Panc1 (cell line): ENCODE data around the gene ATP1B3. TPM values are rescaled to one million over a fixed set of nuclear protein-coding genes. Genes with fewer than 3 reads are reported as not detected.

Experiments used
- ATAC-seq: fragments of 200-7000 bp; cut with Tn5 transposase; 2 replicates; pipeline ENCODE4 v1.9.1; 2020; ENCODE audit warnings: mild to moderate bottlenecking, moderate library complexity
- BruUV-seq: library from RNA; stranded (reverse); fragments of 400-500 nt; replicated peaks from 2 replicates; lab custom pipeline; 2021; lab: Mats Ljungman, UMichigan
- CTCF ChIA-PET: fragments of 300-600 bp; sonication (Branson Sonifier 250); formaldehyde crosslinking; loops from one replicate; lab custom pipeline; 2022; ENCODE audit warnings: antibody characterized with exemption; lab: Charles Lee
- POLR2A ChIA-PET: fragments of 300-600 bp; sonication (Branson Sonifier 250); formaldehyde crosslinking; loops from one replicate; lab custom pipeline; 2022; ENCODE audit warnings: antibody characterized with exemption; lab: Charles Lee
- DNase-seq: peaks from one replicate; pipeline ENCODE4 v3.0.0-alpha.2; 2010; ENCODE audit warnings: low read depth, low spot score
- H3K27ac ChIP-seq: 2 replicates; pipeline ENCODE4 v1.5.1; 2011; ENCODE audit warnings: mild to moderate bottlenecking, low read length, inconsistent platforms
- H3K27me3 ChIP-seq: fragments of 200-500 bp; sonication (Bioruptor generic); 2 replicates; pipeline ENCODE4 v1.6.0; 2014; ENCODE audit warnings: low read length, inconsistent platforms; ENCODE audit not compliant: control insufficient read depth, insufficient read depth
- H3K36me3 ChIP-seq: fragments of 200-500 bp; sonication (Bioruptor generic); 2 replicates; pipeline ENCODE4 v1.5.1; 2014; ENCODE audit warnings: inconsistent platforms, mild to moderate bottlenecking, low read length, moderate library complexity; ENCODE audit not compliant: control insufficient read depth, insufficient read depth
- H3K4me1 ChIP-seq: 2 replicates; pipeline ENCODE4 v1.5.1; 2011; ENCODE audit warnings: inconsistent platforms, mild to moderate bottlenecking, low read length, moderate library complexity; ENCODE audit not compliant: control insufficient read depth, insufficient read depth
- H3K4me3 ChIP-seq, 2 experiments: 2 replicates each; pipeline ENCODE4 v1.5.1; 2011 to 2012; ENCODE audit warnings: low read depth in 2 of 2, low read length in 2 of 2, mild to moderate bottlenecking in 2 of 2, inconsistent platforms in 1 of 2, moderate library complexity in 1 of 2
- H3K9me3 ChIP-seq: fragments of 200-500 bp; sonication (Bioruptor generic); 2 replicates; pipeline ENCODE4 v1.5.1; 2014; ENCODE audit warnings: low read depth, mild to moderate bottlenecking, inconsistent platforms, low read length, moderate library complexity; ENCODE audit not compliant: control insufficient read depth, insufficient read depth
- POLR2AphosphoS5 ChIP-seq: IDR thresholded peaks from 2 replicates; pipeline ENCODE4 v1.6.1; 2012; ENCODE audit warnings: mild to moderate bottlenecking, low read depth, low read length, moderate library complexity
- SIN3A ChIP-seq: IDR thresholded peaks from 2 replicates; pipeline ENCODE4 v1.6.1; 2012; ENCODE audit warnings: low read depth, mild to moderate bottlenecking, low read length, moderate library complexity, borderline replicate concordance; ENCODE audit not compliant: insufficient read depth
- TCF7L2 ChIP-seq: IDR thresholded peaks from 2 replicates; pipeline ENCODE4 v1.6.1; 2011; ENCODE audit warnings: mild to moderate bottlenecking, low read depth, low read length, inconsistent platforms
- in situ Hi-C: cut with HindIII; loops from 2 replicates; pipeline ENCODE4 v1.10.0; 2016; ENCODE audit warnings: low sequenced_read_pairs, low pct_unique_long_range_greater_than_20kb
- intact Hi-C: fragments of 100-400 bp; cut with micrococcal nuclease; formaldehyde crosslinking; loops from one replicate; pipeline ENCODE4 v1.10.0; 2022; ENCODE audit not compliant: unreplicated experiment
- total RNA-seq: library from RNA; stranded (reverse); gene quantifications from one replicate; pipeline ENCODE4 v1.2.1, GENCODE V29; 2021; ENCODE audit not compliant: unreplicated experiment
- TF ChIP-seq, protein P1 (sequence below): fragments of 450-650 bp; IDR thresholded peaks from 2 replicates; pipeline ENCODE4 v1.5.1; 2017; ENCODE audit warnings: mild to moderate bottlenecking
- TF ChIP-seq, protein P2 (sequence below), 2 experiments: IDR thresholded peaks; 2 replicates each; pipeline ENCODE4 v1.6.1; 2011 to 2012; ENCODE audit warnings: low read depth in 2 of 2, control low read depth in 1 of 2, low read length in 1 of 2, mild to moderate bottlenecking in 1 of 2, moderate library complexity in 1 of 2; ENCODE audit not compliant: insufficient read depth in 1 of 2

Gene ATP1B3
- total RNA-seq, 1 experiment from 2014 or later = 201 TPM

DNA sequence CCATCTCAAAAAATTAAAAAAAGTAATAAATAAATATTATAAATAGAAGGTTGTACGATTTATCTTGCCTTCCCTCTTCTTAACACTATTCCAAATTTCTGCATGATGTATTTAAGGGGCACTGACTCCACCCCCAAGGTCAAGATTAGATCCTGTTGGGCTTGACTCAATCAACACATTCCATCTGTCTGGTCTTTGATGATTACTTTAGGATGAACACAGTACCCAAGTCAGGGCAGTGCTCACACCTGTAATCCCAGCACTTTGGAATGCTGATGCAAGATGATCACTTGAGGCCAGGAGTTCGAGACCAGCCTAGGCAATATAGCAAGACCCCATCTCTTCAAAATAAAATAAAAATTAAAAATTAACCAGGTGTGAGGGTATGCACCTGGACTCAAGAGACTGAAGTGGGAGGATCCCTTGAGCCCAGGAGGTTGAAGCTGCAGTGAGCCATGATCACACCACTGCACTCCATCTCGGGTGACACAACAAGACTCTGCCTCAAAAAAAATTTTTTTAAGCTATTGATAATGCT is 14.1 kb upstream of the ATP1B3 start:
- in situ Hi-C loops = no loop called here
- CTCF ChIA-PET = no interaction called here
- no peak for ATAC-seq
- Histone ChIP-seq H3K27ac (no peak overlapping the region), H3K4me1 (no peaks in the 10 kb centered on the region), H3K9me3 (no peaks in the 10 kb centered on the region), H3K36me3 (no peaks in the 10 kb centered on the region), H3K27me3 (0 out of 2 replicates have a peak, but pooled peaks cover 2% of the 10 kb centered on the region), H3K4me3 (no peak overlapping the region)
- TF ChIP-seq, protein P1, sequence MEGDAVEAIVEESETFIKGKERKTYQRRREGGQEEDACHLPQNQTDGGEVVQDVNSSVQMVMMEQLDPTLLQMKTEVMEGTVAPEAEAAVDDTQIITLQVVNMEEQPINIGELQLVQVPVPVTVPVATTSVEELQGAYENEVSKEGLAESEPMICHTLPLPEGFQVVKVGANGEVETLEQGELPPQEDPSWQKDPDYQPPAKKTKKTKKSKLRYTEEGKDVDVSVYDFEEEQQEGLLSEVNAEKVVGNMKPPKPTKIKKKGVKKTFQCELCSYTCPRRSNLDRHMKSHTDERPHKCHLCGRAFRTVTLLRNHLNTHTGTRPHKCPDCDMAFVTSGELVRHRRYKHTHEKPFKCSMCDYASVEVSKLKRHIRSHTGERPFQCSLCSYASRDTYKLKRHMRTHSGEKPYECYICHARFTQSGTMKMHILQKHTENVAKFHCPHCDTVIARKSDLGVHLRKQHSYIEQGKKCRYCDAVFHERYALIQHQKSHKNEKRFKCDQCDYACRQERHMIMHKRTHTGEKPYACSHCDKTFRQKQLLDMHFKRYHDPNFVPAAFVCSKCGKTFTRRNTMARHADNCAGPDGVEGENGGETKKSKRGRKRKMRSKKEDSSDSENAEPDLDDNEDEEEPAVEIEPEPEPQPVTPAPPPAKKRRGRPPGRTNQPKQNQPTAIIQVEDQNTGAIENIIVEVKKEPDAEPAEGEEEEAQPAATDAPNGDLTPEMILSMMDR = no peak
- TF ChIP-seq SIN3A (no peak), TCF7L2 (no peak), POLR2AphosphoS5 (no peak)
- TF ChIP-seq, protein P2, sequence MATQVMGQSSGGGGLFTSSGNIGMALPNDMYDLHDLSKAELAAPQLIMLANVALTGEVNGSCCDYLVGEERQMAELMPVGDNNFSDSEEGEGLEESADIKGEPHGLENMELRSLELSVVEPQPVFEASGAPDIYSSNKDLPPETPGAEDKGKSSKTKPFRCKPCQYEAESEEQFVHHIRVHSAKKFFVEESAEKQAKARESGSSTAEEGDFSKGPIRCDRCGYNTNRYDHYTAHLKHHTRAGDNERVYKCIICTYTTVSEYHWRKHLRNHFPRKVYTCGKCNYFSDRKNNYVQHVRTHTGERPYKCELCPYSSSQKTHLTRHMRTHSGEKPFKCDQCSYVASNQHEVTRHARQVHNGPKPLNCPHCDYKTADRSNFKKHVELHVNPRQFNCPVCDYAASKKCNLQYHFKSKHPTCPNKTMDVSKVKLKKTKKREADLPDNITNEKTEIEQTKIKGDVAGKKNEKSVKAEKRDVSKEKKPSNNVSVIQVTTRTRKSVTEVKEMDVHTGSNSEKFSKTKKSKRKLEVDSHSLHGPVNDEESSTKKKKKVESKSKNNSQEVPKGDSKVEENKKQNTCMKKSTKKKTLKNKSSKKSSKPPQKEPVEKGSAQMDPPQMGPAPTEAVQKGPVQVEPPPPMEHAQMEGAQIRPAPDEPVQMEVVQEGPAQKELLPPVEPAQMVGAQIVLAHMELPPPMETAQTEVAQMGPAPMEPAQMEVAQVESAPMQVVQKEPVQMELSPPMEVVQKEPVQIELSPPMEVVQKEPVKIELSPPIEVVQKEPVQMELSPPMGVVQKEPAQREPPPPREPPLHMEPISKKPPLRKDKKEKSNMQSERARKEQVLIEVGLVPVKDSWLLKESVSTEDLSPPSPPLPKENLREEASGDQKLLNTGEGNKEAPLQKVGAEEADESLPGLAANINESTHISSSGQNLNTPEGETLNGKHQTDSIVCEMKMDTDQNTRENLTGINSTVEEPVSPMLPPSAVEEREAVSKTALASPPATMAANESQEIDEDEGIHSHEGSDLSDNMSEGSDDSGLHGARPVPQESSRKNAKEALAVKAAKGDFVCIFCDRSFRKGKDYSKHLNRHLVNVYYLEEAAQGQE (IDR thresholded peaks at IDR 0.05; ENCODE audit: insufficient read depth in 1 of 2, low read depth in 2 of 2, low read length in 1 of 2) = no peak
- intact Hi-C loops = no loop called here
- DNase-seq = no peak
- no TSS peak for BruUV-seq
- POLR2A ChIA-PET = no interaction called here

DNA sequence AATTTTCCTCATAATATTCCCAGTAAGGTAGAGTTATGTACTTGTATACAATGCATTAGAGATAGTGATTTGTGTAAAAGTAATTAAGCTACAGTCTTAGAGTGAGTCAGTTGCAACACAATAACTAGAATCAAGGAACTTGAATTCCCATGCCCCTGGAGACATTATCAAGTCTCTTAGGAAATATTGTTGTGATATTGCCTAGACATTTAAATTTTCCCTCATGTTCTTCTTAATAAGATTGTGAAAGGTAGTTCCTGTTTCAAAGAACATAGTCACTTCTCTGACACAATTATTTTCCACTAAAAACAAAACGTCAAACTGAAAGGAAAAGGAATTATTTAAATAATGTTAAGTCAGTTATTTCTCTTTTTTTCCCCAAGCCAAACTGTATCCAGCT is 13.0 kb upstream of the ATP1B3 start:
- Histone ChIP-seq H3K9me3 (no peaks in the 10 kb centered on the region), H3K27ac (no peak overlapping the region), H3K36me3 (no peaks in the 10 kb centered on the region), H3K27me3 (no peaks in the 10 kb centered on the region), H3K4me1 (no peaks in the 10 kb centered on the region), H3K4me3 (no peak overlapping the region)
- BruUV-seq = no TSS peak
- DNase-seq (no peak), ATAC-seq (no peak)
- intact Hi-C loops (no loop called here), in situ Hi-C loops (no loop called here)
- POLR2A ChIA-PET = no interaction called here
- CTCF ChIA-PET = no interaction called here
- TF ChIP-seq TCF7L2 (no peak), POLR2AphosphoS5 (no peak), SIN3A (no peak)
- TF ChIP-seq, protein P2 (IDR thresholded peaks at IDR 0.05; ENCODE audit: insufficient read depth in 1 of 2, low read depth in 2 of 2, low read length in 1 of 2) = no peak
- TF ChIP-seq, protein P1 = no peak
